Fibroblast of skin of back (primary cell): ENCODE results near the gene RPS6KL1.

Source experiments
- DNase-seq: peaks from one replicate; pipeline ENCODE4 v3.0.0-alpha.2; 2013

The RPS6KL1 gene

GRCh38 chr14:74951443-74952179 lies 28.6 kb upstream of the RPS6KL1 start:
- no peak for DNase-seq

GRCh38 chr14:74950795-74951442 lies 27.9 kb upstream of the RPS6KL1 start:
- DNase-seq = no peak

GRCh38 chr14:74949859-74950573 lies 27.0 kb upstream of the RPS6KL1 start:
- no peak for DNase-seq

- DNase-seq = no peak
These were observed 26.1 kb upstream of the RPS6KL1 start for GRCh38 chr14:74949191-74949601.

- DNase-seq = peak; percentile 49
These were observed 25.4 kb upstream of the RPS6KL1 start for GRCh38 chr14:74948228-74949175.

- DNase-seq = no peak
These were observed 24.5 kb upstream of the RPS6KL1 start for GRCh38 chr14:74947353-74948227.

GRCh38 chr14:74946659-74947281 lies 23.7 kb upstream of the RPS6KL1 start:
- DNase-seq = no peak

GRCh38 chr14:74945852-74946658 lies 23.0 kb upstream of the RPS6KL1 start:
- peak; percentile 64 for DNase-seq

GRCh38 chr14:74945261-74945851 lies 22.3 kb upstream of the RPS6KL1 start:
- DNase-seq = peak; percentile 37

GRCh38 chr14:74942608-74943007 lies 19.5 kb upstream of the RPS6KL1 start:
- no peak for DNase-seq

- DNase-seq = no peak
These were observed 19.1 kb upstream of the RPS6KL1 start for GRCh38 chr14:74942181-74942580.

GRCh38 chr14:74941676-74942097 lies 18.6 kb upstream of the RPS6KL1 start:
- peak; percentile 55 for DNase-seq

GRCh38 chr14:74940956-74941565 lies 18.0 kb upstream of the RPS6KL1 start:
- no peak for DNase-seq

GRCh38 chr14:74938531-74939495 lies 15.8 kb upstream of the RPS6KL1 start:
- no peak for DNase-seq

GRCh38 chr14:74937171-74937570 lies 14.1 kb upstream of the RPS6KL1 start:
- DNase-seq = no peak

GRCh38 chr14:74936731-74937130 lies 13.7 kb upstream of the RPS6KL1 start:
- no peak for DNase-seq

- no peak for DNase-seq
These were observed 13.1 kb upstream of the RPS6KL1 start for GRCh38 chr14:74936151-74936550.

GRCh38 chr14:74935360-74935680 lies 12.3 kb upstream of the RPS6KL1 start:
- no peak for DNase-seq
